ENCODE results near the gene KLF6. TPM values are rescaled to one million over a fixed set of nuclear protein-coding genes. Genes with fewer than 3 reads are reported as not detected.

Gene KLF6
- 38.5 and 53.0 TPM in 2 replicates for total RNA-seq

GRCh38 chr10:3784510-3785250 is at the start of gene KLF6:
KLF6 (minus strand) TSS chr10:3785209; CDS start chr10:3785014, 195 bp downstream.

